ENCODE data around the gene SWAP70.

SWAP70 gene

DNA sequence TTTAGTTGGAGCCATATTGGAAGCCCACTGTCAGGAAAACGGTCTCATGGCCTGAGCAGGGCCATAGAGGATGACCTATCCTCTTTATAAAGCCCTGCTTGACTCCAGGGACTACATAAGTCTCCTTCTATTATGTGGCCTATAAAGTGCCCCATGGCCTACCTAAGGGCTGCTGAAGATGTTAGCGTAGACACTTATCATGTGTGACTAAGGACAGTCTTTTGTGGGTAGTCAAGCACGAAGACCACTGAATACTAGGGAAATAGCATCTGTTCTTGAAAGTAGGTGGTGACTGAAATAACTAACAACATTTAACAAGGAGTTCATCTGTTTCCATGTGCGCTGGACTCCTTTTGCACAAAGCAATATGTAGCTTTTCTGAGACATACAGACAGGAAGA is 117.1 kb downstream of the SWAP70 start:
- no peak for DNase-seq

DNA sequence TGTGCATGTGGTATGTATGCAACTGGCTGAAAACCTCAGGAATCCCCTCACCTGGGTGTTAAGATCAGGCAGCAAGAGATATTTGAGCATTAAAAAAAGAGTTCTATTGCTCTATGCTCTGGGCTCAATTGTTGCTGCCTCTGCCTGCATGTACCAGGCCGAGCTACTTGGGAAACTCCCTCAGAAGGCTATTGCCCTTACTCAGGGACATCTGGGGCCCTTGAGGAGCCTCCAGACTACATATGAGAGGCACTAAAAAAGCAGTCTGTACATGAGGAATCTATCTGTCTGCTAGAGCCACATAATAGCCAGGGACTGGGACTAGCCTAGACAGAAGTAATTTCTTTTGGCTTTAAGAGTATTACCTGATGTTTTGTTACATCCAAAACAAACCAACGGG is 120.1 kb downstream of the SWAP70 start:
- no peak for DNase-seq

DNA sequence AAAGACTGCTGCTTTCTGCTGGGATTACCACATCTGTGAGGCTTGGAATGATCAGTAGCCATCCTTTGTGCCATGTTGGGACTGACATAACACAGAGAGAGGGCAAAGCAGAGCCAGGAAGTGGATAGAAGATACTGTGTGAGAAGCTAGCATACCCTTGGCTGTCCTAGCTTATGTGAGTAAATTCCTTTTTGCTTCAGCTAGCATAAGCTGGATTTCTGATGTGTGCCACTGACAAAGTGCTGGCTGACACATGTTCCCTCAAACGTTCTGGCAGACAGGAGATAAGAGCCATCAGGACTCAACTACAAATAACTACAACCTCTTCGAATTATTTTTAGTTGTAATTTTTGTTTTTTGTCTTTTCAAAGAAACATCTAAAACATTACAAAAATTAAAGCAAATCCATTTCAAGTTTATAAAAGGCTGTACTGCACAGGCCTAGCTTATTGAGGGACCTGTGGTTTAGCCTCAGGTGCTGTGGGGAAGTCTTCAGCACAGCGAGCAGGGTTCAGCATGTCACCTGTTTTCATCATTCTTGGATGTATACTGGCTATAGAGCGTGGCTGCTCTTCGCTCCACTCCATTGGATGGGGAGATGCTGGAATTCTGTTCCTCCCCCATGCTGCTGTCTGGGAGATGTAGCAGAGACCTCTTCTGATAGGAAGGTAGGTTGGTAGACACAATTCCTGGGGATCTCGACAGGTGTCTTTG is 120.9 kb downstream of the SWAP70 start:
- DNase-seq = no peak

DNA sequence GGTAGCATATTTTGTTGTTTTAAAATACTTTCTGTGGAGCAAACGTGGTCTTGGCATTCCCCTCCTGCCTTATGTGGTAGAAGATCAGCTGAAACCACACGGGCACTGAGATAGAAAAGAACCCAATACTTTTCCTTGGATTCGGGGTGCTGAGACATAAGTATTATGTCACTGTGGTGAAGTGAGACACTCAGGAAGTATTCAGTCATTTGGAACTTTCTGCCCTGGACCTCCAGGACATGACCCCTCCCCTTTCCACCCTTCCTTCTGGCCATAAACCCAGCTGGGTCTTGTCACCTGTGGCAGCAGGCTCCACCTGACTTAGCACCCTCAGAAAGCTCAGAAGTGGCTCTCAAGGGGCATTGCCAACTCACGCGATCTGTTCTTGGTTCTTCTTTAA is 123.4 kb downstream of the SWAP70 start:
- no peak for DNase-seq

DNA sequence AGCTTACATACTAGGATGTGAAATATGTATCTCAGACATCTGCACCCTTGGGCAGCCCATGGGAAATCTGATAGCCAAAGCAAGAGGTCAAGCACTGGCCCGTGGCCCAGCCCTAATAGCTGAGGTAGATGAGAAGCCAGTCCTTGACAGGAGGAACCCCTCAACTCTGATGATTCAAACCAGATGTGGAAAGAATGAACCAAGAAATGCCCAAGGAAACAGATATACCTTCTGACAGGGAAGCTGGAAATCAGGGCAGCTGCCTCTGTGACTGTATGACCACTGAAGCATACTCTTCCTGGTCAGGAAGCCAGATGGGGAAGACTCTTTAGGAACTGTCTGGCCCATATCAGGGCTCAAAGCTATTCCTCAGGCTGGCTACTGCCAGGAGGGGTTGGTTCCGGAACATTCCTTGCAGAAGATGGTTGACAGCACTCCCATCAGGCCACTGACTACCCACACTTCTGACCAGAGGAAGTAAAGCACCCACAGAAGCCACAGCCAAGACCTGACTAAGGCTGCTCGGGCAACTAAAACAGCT is 124.2 kb downstream of the SWAP70 start:
- DNase-seq = no peak

DNA sequence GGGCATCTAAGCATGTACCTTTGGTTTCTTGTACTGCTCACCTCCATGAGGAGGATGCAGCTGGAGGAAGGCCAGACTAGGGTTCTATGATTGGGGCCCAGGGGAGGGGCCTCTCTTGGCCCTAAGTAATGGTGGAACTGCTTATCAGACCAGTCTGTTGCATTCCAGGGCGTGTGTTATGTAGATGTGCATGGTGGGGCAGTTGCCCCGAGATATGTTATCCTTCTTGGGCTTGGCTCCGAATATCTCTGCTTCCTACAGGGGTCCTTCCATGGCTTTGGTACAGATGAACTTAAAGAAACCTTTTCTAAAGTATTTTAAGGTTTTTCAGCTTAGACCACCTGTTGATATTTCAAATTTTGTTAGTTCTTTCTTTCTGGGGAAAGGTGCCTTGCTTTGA is 126.0 kb downstream of the SWAP70 start:
- DNase-seq = no peak

DNA sequence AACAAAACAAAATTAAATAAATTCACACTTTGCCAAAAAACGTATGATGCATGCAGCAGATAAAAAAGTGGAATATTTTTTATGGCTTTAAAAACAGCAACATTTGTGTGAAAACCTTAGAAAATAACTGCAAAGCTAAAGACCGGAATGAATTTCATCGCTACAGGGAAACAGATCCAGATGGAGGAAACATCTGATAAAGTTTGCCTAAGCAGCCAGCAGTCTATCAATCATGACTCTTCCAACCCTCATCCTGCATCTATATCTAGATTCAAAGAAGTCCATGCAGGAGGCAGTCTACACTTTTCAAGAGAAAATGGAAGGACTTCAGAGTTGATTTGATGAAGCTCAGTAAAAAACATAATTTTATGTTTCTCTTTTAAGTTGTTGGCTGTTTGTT is 126.8 kb downstream of the SWAP70 start:
- no peak for DNase-seq

DNA sequence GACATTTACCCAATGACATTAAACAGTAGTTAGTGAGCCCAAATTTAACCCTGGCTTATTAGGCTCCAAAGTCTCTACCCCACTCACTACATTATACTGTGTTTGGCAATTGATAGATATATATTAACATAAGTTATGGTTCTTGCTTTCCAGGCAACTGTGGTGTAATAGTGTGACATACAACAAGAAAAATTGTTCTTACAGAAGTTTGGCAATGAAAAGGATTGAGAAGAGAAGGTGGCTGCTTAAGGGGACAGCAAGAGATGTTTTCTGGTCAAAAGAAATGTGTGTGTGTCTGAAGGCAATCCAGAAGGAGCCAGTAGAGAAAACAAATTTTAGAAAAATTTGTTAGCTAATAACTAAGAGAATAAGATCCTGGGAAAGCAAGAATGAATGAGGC is 132.4 kb downstream of the SWAP70 start:
- DNase-seq = no peak

DNA sequence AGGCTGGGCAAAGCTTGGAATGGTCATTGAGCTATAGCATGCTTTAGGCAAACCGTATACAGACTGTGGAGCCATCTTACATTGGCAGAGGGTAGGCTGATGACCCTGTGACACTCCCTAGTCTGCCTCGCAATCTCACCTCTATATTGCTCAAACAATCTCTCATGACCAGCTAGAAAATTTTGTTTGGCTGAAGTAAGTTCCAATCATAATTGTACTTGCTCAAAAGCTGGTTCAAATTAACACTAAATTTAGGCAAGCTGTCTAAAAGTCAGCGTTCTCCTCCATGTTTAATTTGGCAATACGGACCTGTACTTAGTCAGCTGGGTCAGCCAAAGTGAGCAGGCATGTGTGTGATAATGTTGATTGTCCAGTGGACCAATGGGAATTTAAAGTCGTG is 133.0 kb downstream of the SWAP70 start:
- DNase-seq = no peak

DNA sequence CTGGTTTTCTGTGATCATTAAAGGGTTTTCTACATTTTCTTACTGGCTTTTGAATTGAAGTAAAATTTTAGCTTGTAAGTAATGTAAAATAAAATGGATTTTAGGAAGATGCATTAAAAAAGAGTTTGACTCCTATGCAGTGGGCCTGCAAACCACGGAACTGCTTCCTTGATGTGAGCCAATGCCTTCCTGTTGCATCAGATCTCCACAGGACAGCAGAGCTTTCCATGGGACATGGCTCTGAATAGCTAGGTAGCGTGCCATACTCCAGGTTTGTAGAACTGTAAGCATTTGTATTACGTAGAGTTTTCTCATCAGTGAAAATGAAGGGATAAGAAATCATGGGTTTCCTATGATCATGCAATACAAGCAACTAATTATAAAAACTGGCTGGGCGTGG is 133.4 kb downstream of the SWAP70 start:
- DNase-seq = no peak

DNA sequence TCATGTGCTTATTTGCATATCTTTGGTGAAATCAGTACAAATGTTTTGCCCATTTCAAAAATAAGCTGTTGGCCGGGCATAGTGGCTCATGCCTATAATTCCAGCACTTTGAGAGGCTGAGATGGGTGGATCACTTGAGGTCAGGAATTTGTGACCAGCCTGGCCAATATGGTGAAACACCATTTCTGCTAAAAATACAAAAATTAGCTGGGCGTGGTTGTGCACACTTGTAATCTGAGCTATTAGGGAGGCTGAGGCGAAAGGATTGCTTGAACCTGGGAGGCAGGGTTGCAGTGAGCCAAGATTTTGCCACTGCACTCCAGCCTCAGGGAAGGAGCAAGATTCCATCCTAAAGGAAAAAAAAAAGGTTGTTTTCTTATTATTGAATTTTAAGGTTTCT is 136.0 kb downstream of the SWAP70 start:
- DNase-seq = no peak

DNA sequence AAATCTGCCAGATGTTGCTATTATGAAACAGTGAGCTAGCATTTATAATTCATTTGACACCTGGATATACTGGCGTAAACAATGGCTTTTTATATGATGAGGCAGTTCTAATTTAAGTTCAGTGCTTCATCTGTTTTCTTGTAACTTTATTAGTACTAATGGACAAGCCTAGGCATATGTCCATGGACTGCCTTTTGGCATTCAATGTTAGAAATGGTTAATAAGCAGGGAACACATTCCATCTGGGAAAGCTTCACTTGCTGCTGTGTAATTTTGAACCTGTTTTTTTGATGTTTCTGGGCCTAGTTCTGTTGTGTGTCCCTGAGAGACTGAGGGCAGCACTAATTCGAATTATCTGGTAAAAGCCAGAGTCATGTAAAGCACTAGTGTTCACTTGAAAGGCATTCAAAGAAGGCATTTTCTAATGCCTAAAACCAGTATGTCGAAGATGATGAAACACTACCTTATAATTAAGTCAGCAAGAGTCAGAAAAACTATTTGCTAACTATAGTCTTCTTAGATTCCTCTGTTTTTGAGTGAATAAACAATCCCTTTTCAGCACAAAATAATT is 138.5 kb downstream of the SWAP70 start:
- no peak for DNase-seq
